ENCODE results near the gene XRN2. TPM values are rescaled to one million over a fixed set of nuclear protein-coding genes. Genes with fewer than 3 reads are reported as not detected.

XRN2 gene
- total and polyA plus RNA-seq, 2 of the 13 experiments (the other 11 are each of a cell fraction or from before 2014, with no cell fraction given), result 90.3 to 171 TPM

DNA sequence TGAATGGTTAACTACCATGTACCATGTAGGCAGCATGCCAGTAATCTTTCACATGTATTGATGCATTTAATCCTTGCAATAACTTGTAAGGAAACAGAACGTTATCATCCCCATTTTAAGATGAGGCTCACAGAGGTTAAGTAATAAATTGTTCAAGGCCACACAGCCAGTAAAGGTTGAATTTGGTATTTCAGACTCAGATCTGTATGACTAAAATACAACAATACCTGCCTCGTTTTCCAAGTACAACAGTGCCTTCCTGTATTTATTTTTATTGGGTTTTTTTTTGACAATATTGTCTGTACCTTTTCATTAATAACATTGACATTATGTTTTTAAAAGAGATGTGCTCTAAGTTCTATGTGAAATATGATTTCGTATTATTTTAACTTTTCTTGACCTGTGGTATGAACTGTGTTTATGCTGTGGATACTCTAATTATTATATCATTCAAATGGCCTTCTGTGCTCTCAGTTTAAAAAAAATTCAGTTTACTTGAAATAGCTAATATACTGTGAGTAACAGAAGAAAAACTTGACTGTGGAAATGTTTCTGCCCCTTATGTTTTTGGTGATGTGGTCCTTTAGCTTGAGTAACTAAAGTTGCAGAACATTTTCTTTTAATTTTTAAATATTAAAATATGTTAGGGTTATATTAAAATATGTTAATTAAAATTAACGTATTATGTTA is 39.7 kb downstream of the XRN2 start:
- H3K9ac ChIP-seq (ENCODE audit: insufficient read depth, low read depth, low read length), result no peak overlapping the region
- CTCF ChIA-PET (ENCODE audit: low intra/inter-chr PET ratio, low total read pairs), result no interaction called here
- H3K36me3 ChIP-seq (replicated peaks in 1 of 2; ENCODE audit: control insufficient read depth in 1 of 2, insufficient read depth in 2 of 2, low read length in 2 of 2), result peaks cover 29 to 58% of the 10 kb centered on the region in 2 experiments
- no peaks in the 10 kb centered on the region for H3K9me3 ChIP-seq (ENCODE audit: low read length)
- intact Hi-C loops (cut with micrococcal nuclease; ENCODE audit: unreplicated experiment) (no loop called here), in situ Hi-C loops (cut with HindIII; ENCODE audit: extremely low pct_ligation_motif_present, low pct_unique_long_range_greater_than_20kb) (no loop called here)
- DNase-seq (ENCODE audit: low spot score) (no peak), FAIRE-seq (no peak), ATAC-seq (no peak)
- POLR2A ChIA-PET, result no interaction called here
- H3K79me2 ChIP-seq (ENCODE audit: insufficient read depth, low read length), result no peaks in the 10 kb centered on the region
- BruUV-seq (replicated peaks), result no TSS peak
- H4K20me1 ChIP-seq (ENCODE audit: insufficient read depth, low read length), result no peaks in the 10 kb centered on the region
- no peak overlapping the region for H3K27ac ChIP-seq (ENCODE audit: extremely low read length, insufficient read depth, low read length)
- H3K27me3 ChIP-seq (ENCODE audit: control insufficient read depth in 1 of 2, insufficient read depth in 2 of 2, low read length in 2 of 2), result no peaks in the 10 kb centered on the region
- no peak overlapping the region for H2AFZ ChIP-seq (ENCODE audit: low read length)
- TF ChIP-seq MBNL3 (CRISPR knock-in tag; conservative IDR thresholded peaks at IDR 0.05) (no peak), RBM22 (optimal IDR thresholded peaks at IDR 0.05; ENCODE audit: low read length) (peak; percentile 65)
- peaks cover 31% of the 10 kb centered on the region for H3K4me1 ChIP-seq (ENCODE audit: insufficient read depth, low read length)
- no peak overlapping the region for H3K4me3 ChIP-seq (replicated peaks in 1 of 3; ENCODE audit: insufficient read depth in 1 of 3, low read depth in 2 of 3, low read length in 3 of 3)
- WGBS (ENCODE audit: low lambda C conversion rate), result 97% methylated on average over 4 of the region's 4 CpGs
- no peak overlapping the region for H3K4me2 ChIP-seq (ENCODE audit: low read depth, low read length)

- ATAC-seq (no peak), DNase-seq (ENCODE audit: low spot score) (no peak), FAIRE-seq (no peak)
- in situ Hi-C loops (cut with HindIII; ENCODE audit: extremely low pct_ligation_motif_present, low pct_unique_long_range_greater_than_20kb) (no loop called here), intact Hi-C loops (cut with micrococcal nuclease; ENCODE audit: unreplicated experiment) (no loop called here)
- H3K27ac ChIP-seq (ENCODE audit: extremely low read length, insufficient read depth, low read length), result no peak overlapping the region
- H3K36me3 ChIP-seq (replicated peaks in 1 of 2; ENCODE audit: control insufficient read depth in 1 of 2, insufficient read depth in 2 of 2, low read length in 2 of 2), result peaks cover 26 to 67% of the 10 kb centered on the region in 2 experiments
- H3K4me2 ChIP-seq (ENCODE audit: low read depth, low read length), result no peak overlapping the region
- CTCF ChIA-PET (ENCODE audit: low intra/inter-chr PET ratio, low total read pairs), result no interaction called here
- BruUV-seq (replicated peaks), result TSS peak; percentile 5
- no peak overlapping the region for H2AFZ ChIP-seq (ENCODE audit: low read length)
- no peak overlapping the region for H3K9ac ChIP-seq (ENCODE audit: insufficient read depth, low read depth, low read length)
- no peaks in the 10 kb centered on the region for H3K79me2 ChIP-seq (ENCODE audit: insufficient read depth, low read length)
- WGBS (ENCODE audit: low lambda C conversion rate), result 95% methylated on average over 5 of the region's 5 CpGs
- no peaks in the 10 kb centered on the region for H3K27me3 ChIP-seq (ENCODE audit: control insufficient read depth in 1 of 2, insufficient read depth in 2 of 2, low read length in 2 of 2)
- no peak for TF ChIP-seq USF2 (IDR thresholded peaks at IDR 0.05; ENCODE audit: low read depth, low read length)
- TF ChIP-seq USF2 (CRISPR knock-in tag; IDR thresholded peaks at IDR 0.05; ENCODE audit: borderline replicate concordance), result 0 out of 2 replicates have a peak, but pooled peaks have one; percentile 20
- TF ChIP-seq SMAD9 (CRISPR knock-in tag; IDR thresholded peaks at IDR 0.05), result no peak
- no peaks in the 10 kb centered on the region for H3K9me3 ChIP-seq (ENCODE audit: low read length)
- no peaks in the 10 kb centered on the region for H4K20me1 ChIP-seq (ENCODE audit: insufficient read depth, low read length)
- no peak overlapping the region for H3K4me3 ChIP-seq (replicated peaks in 1 of 3; ENCODE audit: insufficient read depth in 1 of 3, low read depth in 2 of 3, low read length in 3 of 3)
- H3K4me1 ChIP-seq (ENCODE audit: insufficient read depth, low read length), result peaks cover 22% of the 10 kb centered on the region
- POLR2A ChIA-PET, result interaction anchor here (1.1 kb wide), 1 partner anchor 41 kb away, joined by 3 read pairs; the partner anchor contains the start of gene XRN2
Observed at GRCh38 chr20:21344206-21344900, 41.2 kb downstream of the XRN2 start.

Data from HepG2 (cell line).